DND-41 (cell line): ENCODE results near the gene KLHL30.

ENCODE experiments used
- ATAC-seq: fragments of 200-7000 bp; cut with Tn5 transposase; 3 replicates; pipeline ENCODE4 v1.9.1; 2021; ENCODE audit warnings: low read depth; ENCODE audit not compliant: insufficient read depth
- DNase-seq: peaks from one replicate; pipeline ENCODE4 v3.0.0-alpha.2; 2020
- H2AFZ ChIP-seq: 2 replicates; pipeline ENCODE4 v1.6.0; 2012; ENCODE audit warnings: low read depth, low read length
- H3K27ac ChIP-seq: 2 replicates; pipeline ENCODE4 v1.5.1; 2012; ENCODE audit warnings: low read length, inconsistent platforms
- H3K27me3 ChIP-seq: fragments of 200-600 bp; sonication (generic); 2 replicates; pipeline ENCODE4 v1.6.0; 2012; ENCODE audit warnings: low read length, mild to moderate bottlenecking, inconsistent platforms; ENCODE audit not compliant: insufficient read depth, poor library complexity
- H3K36me3 ChIP-seq: 2 replicates; pipeline ENCODE4 v1.5.1; 2012; ENCODE audit warnings: low read length, inconsistent platforms; ENCODE audit not compliant: insufficient read depth
- H3K4me1 ChIP-seq: 2 replicates; pipeline ENCODE4 v1.5.1; 2012; ENCODE audit warnings: mild to moderate bottlenecking, low read length; ENCODE audit not compliant: insufficient read depth
- H3K4me2 ChIP-seq: 2 replicates; pipeline ENCODE4 v1.6.0; 2012; ENCODE audit warnings: mild to moderate bottlenecking, moderate library complexity, low read length, inconsistent platforms; ENCODE audit not compliant: insufficient read depth
- H3K4me3 ChIP-seq, 2 experiments: fragments of 200-600 bp in 1 of 2; shearing (Covaris generic) in 1 of 2; 2 replicates each; pipeline ENCODE4 v1.5.1; 2012 to 2016; ENCODE audit warnings: inconsistent platforms in 2 of 2, low read length in 2 of 2, mild to moderate bottlenecking in 2 of 2, low read depth in 1 of 2, moderate library complexity in 1 of 2
- H3K79me2 ChIP-seq: 2 replicates; pipeline ENCODE4 v1.6.0; 2012; ENCODE audit warnings: low read length, inconsistent platforms; ENCODE audit not compliant: insufficient read depth
- H3K9ac ChIP-seq: 2 replicates; pipeline ENCODE4 v1.6.0; 2012; ENCODE audit warnings: low read depth, mild to moderate bottlenecking, inconsistent platforms, low read length, moderate library complexity
- H3K9me3 ChIP-seq: 2 replicates; pipeline ENCODE4 v1.5.1; 2012; ENCODE audit warnings: low read length, moderate library complexity, mild to moderate bottlenecking, inconsistent platforms; ENCODE audit not compliant: insufficient read depth, severe bottlenecking
- H4K20me1 ChIP-seq: 2 replicates; pipeline ENCODE4 v1.6.0; 2012; ENCODE audit warnings: low read length; ENCODE audit not compliant: insufficient read depth
- CTCF ChIP-seq: IDR thresholded peaks from 2 replicates; pipeline ENCODE4 v1.5.1; 2012; ENCODE audit warnings: borderline replicate concordance, low read length, moderate library complexity, mild to moderate bottlenecking; ENCODE audit not compliant: poor library complexity, severe bottlenecking; ENCODE audit errors: extremely low read depth
- EZH2 ChIP-seq: IDR thresholded peaks from 3 replicates; pipeline ENCODE4 v1.6.1; 2012; ENCODE audit warnings: borderline replicate concordance, low read depth, mild to moderate bottlenecking, moderate library complexity, low read length, inconsistent platforms; ENCODE audit not compliant: severe bottlenecking

The KLHL30 gene

DNA sequence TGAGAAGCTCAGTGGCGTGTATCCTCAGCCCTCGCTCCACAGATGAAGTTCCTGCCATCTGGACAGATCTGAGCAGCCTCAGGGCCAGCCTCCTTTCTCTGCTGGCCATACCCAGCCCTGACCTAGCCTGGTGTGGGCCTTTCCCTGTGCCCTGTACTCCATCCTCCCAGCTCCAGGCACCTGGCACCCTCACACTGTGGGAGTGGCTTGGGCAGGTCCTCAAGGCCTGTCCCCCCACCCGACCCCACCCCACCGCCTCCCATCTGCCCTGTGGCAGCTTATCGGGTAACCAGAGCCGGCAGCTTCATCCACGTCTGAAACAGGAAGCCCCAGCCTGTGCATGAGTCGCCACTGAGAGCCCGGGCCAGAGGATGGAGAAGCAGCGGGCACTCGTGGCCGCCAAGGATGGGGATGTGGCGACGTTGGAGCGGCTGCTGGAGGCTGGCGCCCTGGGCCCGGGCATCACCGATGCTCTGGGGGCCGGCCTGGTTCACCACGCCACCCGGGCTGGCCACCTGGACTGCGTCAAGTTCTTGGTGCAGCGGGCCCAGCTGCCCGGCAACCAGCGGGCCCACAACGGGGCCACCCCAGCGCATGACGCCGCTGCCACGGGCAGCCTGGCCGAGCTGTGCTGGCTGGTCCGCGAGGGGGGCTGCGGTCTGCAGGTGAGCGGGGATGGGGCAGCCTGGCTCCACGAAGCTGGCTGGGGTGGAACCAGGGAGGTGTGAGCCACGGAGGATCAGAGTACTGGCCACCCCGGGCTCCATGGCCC lies 38.2 kb upstream of the KLHL30 start, which contains the start of gene ESPNL:
ESPNL (plus strand) TSS at position 292 of the 772 bp plus-strand sequence; CDS start at position 372, 80 bp downstream.
- H3K79me2 ChIP-seq: no peaks in the 10 kb centered on the region
- H3K27ac ChIP-seq: no peak within 1 kb of the TSS
- ATAC-seq: peak; percentile 3; the same call in 1 of the 3 replicates
- H3K36me3 ChIP-seq: peaks cover 9% of the 10 kb centered on the region
- TF ChIP-seq CTCF (no peak), EZH2 (no peak)
- H3K27me3 ChIP-seq: no peaks in the 10 kb centered on the region
- H3K9ac ChIP-seq: no peak within 1 kb of the TSS
- peaks cover 14% of the 10 kb centered on the region for H4K20me1 ChIP-seq
- DNase-seq: no peak
- H3K4me1 ChIP-seq: no peaks in the 10 kb centered on the region
- no peak within 1 kb of the TSS for H2AFZ ChIP-seq
- H3K4me3 ChIP-seq: no peak within 1 kb of the TSS
- no peak within 1 kb of the TSS for H3K4me2 ChIP-seq
- no peaks in the 10 kb centered on the region for H3K9me3 ChIP-seq

- H3K4me1 ChIP-seq: no peaks in the 10 kb centered on the region
- no peak overlapping the region for H3K4me2 ChIP-seq
- no peaks in the 10 kb centered on the region for H3K27me3 ChIP-seq
- H3K36me3 ChIP-seq: peaks cover 4% of the 10 kb centered on the region; the same call in 1 of the 2 replicates
- no peaks in the 10 kb centered on the region for H3K9me3 ChIP-seq
- peaks cover 14% of the 10 kb centered on the region for H4K20me1 ChIP-seq
- no peak overlapping the region for H3K9ac ChIP-seq
- H3K27ac ChIP-seq: no peak overlapping the region
- DNase-seq (no peak), ATAC-seq (no peak)
- TF ChIP-seq EZH2 (no peak), CTCF (no peak)
- no peaks in the 10 kb centered on the region for H3K79me2 ChIP-seq
- H2AFZ ChIP-seq: no peak overlapping the region
- no peak overlapping the region for H3K4me3 ChIP-seq
Measured at GRCh38 chr2:238100821-238101771, 37.4 kb upstream of the KLHL30 start.

DNA sequence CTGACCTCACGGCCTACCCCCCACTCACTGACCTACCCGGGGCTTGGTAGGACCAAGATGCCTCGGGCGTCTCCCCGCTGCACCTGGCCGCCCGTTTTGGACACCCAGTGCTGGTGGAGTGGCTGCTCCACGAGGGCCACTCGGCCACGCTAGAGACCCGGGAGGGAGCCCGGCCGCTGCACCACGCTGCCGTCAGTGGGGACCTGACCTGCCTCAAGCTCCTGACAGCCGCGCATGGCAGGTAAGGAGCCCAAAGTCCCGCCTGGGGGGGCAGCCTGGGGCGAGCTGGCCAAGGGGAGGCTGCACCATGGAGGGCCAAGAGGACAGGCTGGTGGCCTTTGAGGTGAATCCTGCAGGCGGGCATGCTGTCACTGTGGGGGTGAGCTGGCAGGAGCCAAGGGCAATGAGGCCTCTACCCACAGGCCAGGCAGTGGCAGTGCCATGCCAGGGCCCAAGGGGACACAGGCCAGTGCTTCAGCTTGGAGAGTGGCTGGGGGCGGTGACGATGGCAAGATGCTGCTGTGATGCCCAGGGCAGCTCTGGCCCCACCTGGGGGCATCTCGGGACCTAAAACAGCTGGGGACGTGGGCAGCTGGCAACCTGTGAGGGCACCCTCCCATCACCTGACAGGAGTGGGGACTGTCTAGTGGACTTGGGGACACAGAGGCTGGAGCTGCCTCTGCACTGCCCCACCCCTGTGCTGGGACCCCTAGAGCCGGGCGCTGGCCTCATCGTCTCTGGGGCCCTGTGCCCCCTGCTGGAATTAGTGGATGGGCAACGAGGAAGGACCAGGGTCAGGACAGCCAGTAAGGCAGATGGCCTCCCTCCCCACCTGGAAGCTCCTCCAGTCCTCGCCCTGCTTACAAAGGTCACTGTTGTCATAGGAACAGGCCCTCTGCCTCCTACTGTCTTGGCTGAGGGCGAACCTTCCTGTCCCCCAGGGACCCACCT lies 36.3 kb upstream of the KLHL30 start:
- TF ChIP-seq EZH2 (no peak), CTCF (no peak)
- ATAC-seq: no peak
- no peaks in the 10 kb centered on the region for H3K9me3 ChIP-seq
- H3K36me3 ChIP-seq: peaks cover 4% of the 10 kb centered on the region; the same call in 1 of the 2 replicates
- no peak overlapping the region for H3K4me3 ChIP-seq
- H3K27ac ChIP-seq: no peak overlapping the region
- no peaks in the 10 kb centered on the region for H3K4me1 ChIP-seq
- H3K27me3 ChIP-seq: no peaks in the 10 kb centered on the region
- H2AFZ ChIP-seq: no peak overlapping the region
- peaks cover 13% of the 10 kb centered on the region for H4K20me1 ChIP-seq
- H3K9ac ChIP-seq: no peak overlapping the region
- DNase-seq: no peak
- H3K4me2 ChIP-seq: no peak overlapping the region
- H3K79me2 ChIP-seq: no peaks in the 10 kb centered on the region
